Measurements from ENCODE around the gene SLC25A25.

DNA sequence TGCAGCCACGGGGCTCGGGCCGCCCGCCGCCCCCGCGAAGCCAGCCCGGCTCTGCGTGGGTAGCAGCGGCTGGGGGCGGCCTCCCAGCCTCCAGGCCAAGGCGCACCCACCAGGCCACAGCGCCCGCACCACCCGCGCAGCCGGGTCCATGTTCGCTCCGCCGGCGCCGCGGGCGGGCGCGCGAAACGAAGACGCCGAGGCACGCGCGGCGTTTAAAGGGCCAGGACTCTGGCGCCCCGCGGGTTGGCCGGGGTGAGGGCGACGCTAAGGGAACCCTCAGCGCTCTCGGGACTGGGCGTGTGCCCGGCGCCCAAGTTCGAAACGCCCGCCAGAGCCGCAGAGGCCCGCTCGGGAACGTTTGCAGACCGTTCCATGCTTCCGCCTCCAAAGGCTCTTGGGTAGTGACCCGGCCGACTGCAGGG, 59.5 kb downstream of the SLC25A25 start, which contains the start of gene PTGES2:
- TF ChIP-seq POLR2A (IDR thresholded peaks at IDR 0.05) = peak in 1 of 2 donors; percentile 63
- no peak for TF ChIP-seq CTCF (IDR thresholded peaks at IDR 0.05)
